Hematopoietic multipotent progenitor cell treated with erythropoietin and hydrocortisone succinate and interleukin-3 and kit ligand, for 15 days (in vitro differentiated cells): ENCODE results near the gene DYNLT1.
"Not testable (repeated sequence)": the region's sequence is repeated elsewhere in the genome, so short reads cannot be mapped to it uniquely, and the experiment has no call there.

Experiments
- DNase-seq: peaks from one replicate; pipeline ENCODE4 v3.0.0-alpha.2; 2015; ENCODE audit warnings: low spot score

The DYNLT1 gene

GRCh38 chr6:158644231-158645063 is at the start of gene DYNLT1:
DYNLT1 (minus strand) TSS chr6:158644743; CDS start chr6:158644708, 35 bp downstream.
- peak; percentile 80 for DNase-seq

GRCh38 chr6:158688860-158689259 is 44.3 kb upstream of the DYNLT1 start:
- DNase-seq, result no peak

- no peak for DNase-seq
These were observed 43.0 kb upstream of the DYNLT1 start for GRCh38 chr6:158687506-158687905.

- no peak for DNase-seq
These were observed 42.3 kb upstream of the DYNLT1 start for GRCh38 chr6:158686791-158687381.

GRCh38 chr6:158686311-158686710 is 41.8 kb upstream of the DYNLT1 start:
- no peak for DNase-seq

GRCh38 chr6:158684745-158685324 is 40.3 kb upstream of the DYNLT1 start:
- DNase-seq, result no peak

GRCh38 chr6:158684311-158684710 is 39.8 kb upstream of the DYNLT1 start:
- DNase-seq, result no peak

- no peak for DNase-seq
These were observed 35.9 kb upstream of the DYNLT1 start for GRCh38 chr6:158680481-158680880.

- no peak for DNase-seq
These were observed 35.5 kb upstream of the DYNLT1 start for GRCh38 chr6:158680015-158680414.

- no peak for DNase-seq
These were observed 33.5 kb upstream of the DYNLT1 start for GRCh38 chr6:158677906-158678578.

GRCh38 chr6:158677094-158677493 is 32.6 kb upstream of the DYNLT1 start:
- DNase-seq, result not testable (repeated sequence)

GRCh38 chr6:158674342-158675131 is 30.0 kb upstream of the DYNLT1 start:
- DNase-seq, result no peak

GRCh38 chr6:158672726-158673125 is 28.2 kb upstream of the DYNLT1 start:
- no peak for DNase-seq

GRCh38 chr6:158672119-158672518 is 27.6 kb upstream of the DYNLT1 start:
- DNase-seq, result not testable (repeated sequence)

GRCh38 chr6:158669145-158670035 is 24.8 kb upstream of the DYNLT1 start:
- no peak for DNase-seq

GRCh38 chr6:158668707-158669103 is 24.2 kb upstream of the DYNLT1 start:
- DNase-seq, result no peak

GRCh38 chr6:158667360-158667981 is 22.9 kb upstream of the DYNLT1 start:
- DNase-seq, result no peak

GRCh38 chr6:158666628-158667359 is 22.3 kb upstream of the DYNLT1 start:
- DNase-seq, result no peak

GRCh38 chr6:158665332-158665731 is 20.8 kb upstream of the DYNLT1 start:
- DNase-seq, result no peak
